Aorta (tissue), 5 donors: ENCODE data around the gene YIPF6. TPM values are rescaled to one million over a fixed set of nuclear protein-coding genes. Genes with fewer than 3 reads are reported as not detected.
"Not testable (repeated sequence)": the region's sequence is repeated elsewhere in the genome, so short reads cannot be mapped to it uniquely, and the experiment has no call there.

Experiments used
- ATAC-seq: fragments of 200-7000 bp; cut with Tn5 transposase; one replicate; pipeline ENCODE4 v1.9.1; 2022; ENCODE audit warnings: moderate library complexity; ENCODE audit not compliant: low FRiP score
- DNase-seq, 2 donors: peaks; one replicate each; pipeline ENCODE4 v3.0.0-alpha.2; 2020
- H3K27ac ChIP-seq, 2 donors: one replicate each; pipeline ENCODE4 v1.5.1; 2013; ENCODE audit warnings: low read length in 2 of 2, mild to moderate bottlenecking in 2 of 2, moderate library complexity in 2 of 2, control low read depth in 1 of 2, inconsistent platforms in 1 of 2, low read depth in 1 of 2
- H3K27me3 ChIP-seq, 2 donors: one replicate each; pipeline ENCODE4 v1.6.1; 2013; ENCODE audit warnings: control low read depth in 1 of 2, low read length in 1 of 2, mild to moderate bottlenecking in 1 of 2, moderate library complexity in 1 of 2; ENCODE audit not compliant: insufficient read depth in 2 of 2, control insufficient read depth in 1 of 2
- H3K36me3 ChIP-seq, 2 donors: one replicate each; pipeline ENCODE4 v1.6.1; 2013; ENCODE audit warnings: control low read depth in 1 of 2, low read length in 1 of 2, mild to moderate bottlenecking in 1 of 2; ENCODE audit not compliant: insufficient read depth in 2 of 2, control insufficient read depth in 1 of 2
- H3K4me1 ChIP-seq, 2 donors: one replicate each; pipeline ENCODE4 v1.6.1; 2013; ENCODE audit warnings: low read length in 2 of 2, control low read depth in 1 of 2, mild to moderate bottlenecking in 1 of 2, moderate library complexity in 1 of 2; ENCODE audit not compliant: insufficient read depth in 2 of 2, control insufficient read depth in 1 of 2
- H3K4me3 ChIP-seq, 2 donors: one replicate each; pipeline ENCODE4 v1.5.1; 2013; ENCODE audit warnings: low read length in 2 of 2, control low read depth in 1 of 2, mild to moderate bottlenecking in 1 of 2
- H3K9me3 ChIP-seq: one replicate; pipeline ENCODE4 v1.6.1; 2013; ENCODE audit warnings: mild to moderate bottlenecking, low read length; ENCODE audit not compliant: control insufficient read depth
- WGBS, 2 donors: extraction: QIAGEN DNeasy Blood & Tissue Kit; methylation state at CpG; one replicate each; pipeline ENCODE4 v1.1.7; 2013; 5-methylcytosine and 5-hydroxymethylcytosine counted together
- intact Hi-C, 2 donors: fragments of 100-400 bp; cut with DNase I; formaldehyde crosslinking; loops; one replicate each; pipeline versions ENCODE4 v1.14.2 to v1.15.0; 2022
- polyA plus RNA-seq, 2 donors: library from polyadenylated mRNA; stranded (reverse); fragments of 200-250 nt; gene quantifications; one replicate each; pipeline ENCODE4 v1.2.3, GENCODE V29; 2013
- total RNA-seq, 2 donors: library from RNA; stranded (reverse); fragmentation: NEBNext Ultra II Directional; extraction: Animal tissue kit (Norgen Biotek cat#: 25700); gene quantifications; one replicate each; pipeline ENCODE4 v1.2.1, GENCODE V29; 2021
- donor health status: healthy with polysubstance abuse.
- donor health status: Bipolar disorder and iron deficiency.
- donor health status: DM: no; HTN: no; CAD: no.
- donor health status: DM: no; HTN: no; CAD: no.
- donor health status: DM: yes; HTN: yes; CAD: no.

Gene YIPF6
- total and polyA plus RNA-seq, 4 donors: 8.3 to 39.9 (median 25.8) TPM

GRCh38 chrX:68532831-68533533, 34.1 kb downstream of the YIPF6 start:
- ATAC-seq (no peak), DNase-seq (no peak)
- no peaks in the 10 kb centered on the region for H3K9me3 ChIP-seq
- H3K27ac ChIP-seq: no peak overlapping the region
- intact Hi-C loops: no loop called here
- no peak overlapping the region for H3K4me3 ChIP-seq
- no peaks in the 10 kb centered on the region for H3K27me3 ChIP-seq
- peaks cover 0 to 1% of the 10 kb centered on the region in 2 donors for H3K36me3 ChIP-seq
- WGBS, 2 donors: 52 to 84% methylated on average over 1 of the region's 1 CpG
- no peaks in the 10 kb centered on the region for H3K4me1 ChIP-seq

- no peaks in the 10 kb centered on the region for H3K27me3 ChIP-seq
- ATAC-seq: no peak
- WGBS, 2 donors: 75 to 88% methylated on average over 2 of the region's 2 CpGs
- no peak overlapping the region for H3K27ac ChIP-seq
- no peak for DNase-seq
- H3K4me3 ChIP-seq: no peak overlapping the region
- peaks cover 0 to 1% of the 10 kb centered on the region in 2 donors for H3K36me3 ChIP-seq
- H3K9me3 ChIP-seq: no peaks in the 10 kb centered on the region
- intact Hi-C loops: no loop called here
- H3K4me1 ChIP-seq: no peaks in the 10 kb centered on the region
Measured at GRCh38 chrX:68533656-68534055, 34.8 kb downstream of the YIPF6 start.

- 82 to 84% methylated on average over 4 of the region's 4 CpGs for WGBS, 2 donors
- Histone ChIP-seq H3K27me3 (no peaks in the 10 kb centered on the region), H3K27ac (no peak overlapping the region), H3K4me1 (no peaks in the 10 kb centered on the region), H3K4me3 (no peak overlapping the region), H3K36me3 (peaks cover 0 to 1% of the 10 kb centered on the region in 2 donors), H3K9me3 (no peaks in the 10 kb centered on the region)
- ATAC-seq: no peak
- intact Hi-C loops: no loop called here
- no peak for DNase-seq
Measured at GRCh38 chrX:68534691-68535090, 35.8 kb downstream of the YIPF6 start.

- DNase-seq (no peak), ATAC-seq (no peak)
- Histone ChIP-seq H3K27ac (no peak overlapping the region), H3K27me3 (no peaks in the 10 kb centered on the region), H3K4me1 (no peaks in the 10 kb centered on the region), H3K36me3 (peaks cover 0 to 1% of the 10 kb centered on the region in 2 donors), H3K4me3 (no peak overlapping the region), H3K9me3 (no peaks in the 10 kb centered on the region)
- WGBS, 2 donors: 74 to 94% methylated on average over 1 of the region's 1 CpG
- intact Hi-C loops: no loop called here
Measured at GRCh38 chrX:68536429-68536828, 37.6 kb downstream of the YIPF6 start.

- no peak overlapping the region for H3K27ac ChIP-seq
- H3K9me3 ChIP-seq: no peaks in the 10 kb centered on the region
- DNase-seq (no peak), ATAC-seq (no peak)
- intact Hi-C loops: no loop called here
- H3K27me3 ChIP-seq: no peaks in the 10 kb centered on the region
- H3K4me3 ChIP-seq: no peak overlapping the region
- H3K4me1 ChIP-seq: no peaks in the 10 kb centered on the region
- no peaks in the 10 kb centered on the region for H3K36me3 ChIP-seq
- WGBS, 2 donors: 42 to 51% methylated on average over 2 of the region's 2 CpGs
Measured at GRCh38 chrX:68536884-68537283, 38.0 kb downstream of the YIPF6 start.

GRCh38 chrX:68550193-68550592, 51.3 kb downstream of the YIPF6 start:
- Histone ChIP-seq H3K27ac (no peak overlapping the region), H3K27me3 (no peaks in the 10 kb centered on the region), H3K9me3 (no peaks in the 10 kb centered on the region), H3K4me3 (no peak overlapping the region), H3K4me1 (no peaks in the 10 kb centered on the region), H3K36me3 (no peaks in the 10 kb centered on the region)
- DNase-seq (no peak), ATAC-seq (no peak)
- 81 to 93% methylated on average over 3 of the region's 3 CpGs for WGBS, 2 donors
- intact Hi-C loops: no loop called here

GRCh38 chrX:68556036-68556435, 57.2 kb downstream of the YIPF6 start:
- ATAC-seq (no peak), DNase-seq (no peak)
- intact Hi-C loops: no loop called here
- H3K4me3 ChIP-seq: no peak overlapping the region
- no peaks in the 10 kb centered on the region for H3K4me1 ChIP-seq
- no peaks in the 10 kb centered on the region for H3K27me3 ChIP-seq
- H3K36me3 ChIP-seq: no peaks in the 10 kb centered on the region
- 68 to 83% methylated on average over 4 of the region's 4 CpGs for WGBS, 2 donors
- H3K27ac ChIP-seq: no peak overlapping the region
- H3K9me3 ChIP-seq: no peaks in the 10 kb centered on the region

GRCh38 chrX:68557126-68557525, 58.3 kb downstream of the YIPF6 start:
- H3K4me1 ChIP-seq, H3K9me3 ChIP-seq, H3K27me3 ChIP-seq, DNase-seq, intact Hi-C loops, ATAC-seq, H3K27ac ChIP-seq, H3K4me3 ChIP-seq, H3K36me3 ChIP-seq: not testable (repeated sequence)
- 87 to 92% methylated on average over 8 of the region's 8 CpGs for WGBS, 2 donors

- DNase-seq, H3K4me3 ChIP-seq, H3K36me3 ChIP-seq, H3K27ac ChIP-seq, H3K4me1 ChIP-seq, ATAC-seq, H3K9me3 ChIP-seq, H3K27me3 ChIP-seq, intact Hi-C loops: not testable (repeated sequence)
- WGBS, 2 donors: 82 to 95% methylated on average over 4 of the region's 4 CpGs
Measured at GRCh38 chrX:68559905-68560304, 61.1 kb downstream of the YIPF6 start.
